ENCODE results near the gene ZNF292. TPM values are rescaled to one million over a fixed set of nuclear protein-coding genes. Genes with fewer than 3 reads are reported as not detected.

The ZNF292 gene
- total RNA-seq: 10 to 100 TPM; 78.7 to 90.4 (median 89.4) TPM
- total RNA-seq (2013): 81.6 TPM

DNA sequence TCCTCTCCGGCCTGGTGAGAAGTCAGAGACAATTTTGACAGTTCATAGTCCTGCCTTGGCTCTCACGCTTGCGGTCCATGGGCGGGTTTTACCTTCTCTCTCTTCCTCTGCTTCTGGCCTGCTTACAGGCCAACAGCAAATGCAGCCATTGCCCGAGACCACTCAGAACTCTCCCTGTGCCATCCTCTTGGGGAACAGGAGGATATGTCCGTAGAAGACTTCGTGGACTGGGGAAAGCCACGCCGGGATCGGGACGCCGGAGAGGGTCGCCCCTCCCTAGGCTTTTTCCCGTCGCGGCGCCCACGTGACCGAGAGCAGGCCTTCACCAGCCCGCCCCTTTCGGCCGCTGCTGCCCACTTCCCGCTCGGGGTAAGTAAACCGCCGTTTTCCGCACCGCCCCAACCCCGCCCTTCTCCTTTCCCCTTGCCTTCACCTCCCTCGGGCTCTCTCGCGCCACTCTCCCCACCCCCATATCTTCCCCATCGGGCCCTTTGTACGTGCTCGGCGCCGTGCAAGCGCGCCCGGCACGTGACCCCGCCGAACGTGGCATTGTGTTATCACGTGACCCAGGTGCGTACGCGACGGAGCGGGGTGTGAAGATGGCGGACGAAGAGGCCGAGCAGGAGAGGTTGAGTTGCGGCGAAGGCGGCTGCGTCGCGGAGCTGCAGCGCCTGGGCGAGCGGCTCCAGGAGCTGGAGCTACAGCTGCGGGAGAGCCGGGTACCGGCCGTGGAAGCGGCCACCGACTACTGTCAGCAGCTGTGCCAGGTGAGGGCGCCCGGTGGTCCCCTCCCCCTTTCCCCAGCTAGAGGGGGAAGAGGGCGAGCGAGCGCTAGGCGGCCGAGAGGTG, at the start of gene ZNF292:
Gene ZNF292, plus strand, starts transcription at position 573 of the 849 bp plus-strand sequence. Its CDS starts 27 bp downstream, at position 600.
- Histone ChIP-seq H3K36me3 (ENCODE audit: control insufficient read depth, insufficient read depth, low read length) (no peaks in the 10 kb centered on the region), H3K9me3 (ENCODE audit: control insufficient read depth, insufficient read depth, low read length) (no peaks in the 10 kb centered on the region), H3K4me1 (ENCODE audit: control insufficient read depth, insufficient read depth, low read length) (peaks cover 30% of the 10 kb centered on the region), H3K4me3 (ENCODE audit: low read length) (peak within 1 kb of the TSS; percentile 85), H3K27ac (ENCODE audit: low read length) (peak within 1 kb of the TSS; percentile 96), H3K27me3 (ENCODE audit: control insufficient read depth, insufficient read depth, low read length) (no peaks in the 10 kb centered on the region)
- H3K4me1 Mint-ChIP-seq: peaks cover 52 to 53% of the 10 kb centered on the region in 2 donors
- no peaks in the 10 kb centered on the region for H3K9me3 Mint-ChIP-seq
- H3K27me3 Mint-ChIP-seq (ENCODE audit: low read depth in 2 of 2): no peaks in the 10 kb centered on the region
- DNase-seq: peak; percentile 88 to 97
- ATAC-seq: peak; percentile 66 to 88 (median 80)
- intact Hi-C loops (cut with micrococcal nuclease): loop anchor here (2.0 to 5.0 kb wide), 6 partner anchors 16 to 1927 kb away; partner anchors contain the start of genes CFAP206, PNRC1, SLC35A1 and SNX14
- H3K27ac Mint-ChIP-seq: peak within 1 kb of the TSS; percentile 97 to 99
- no peaks in the 10 kb centered on the region for H3K36me3 Mint-ChIP-seq
- H3K4me3 Mint-ChIP-seq: peak within 1 kb of the TSS; percentile 91
- under 1% methylated on average over 72 of the region's 75 CpGs for WGBS (ENCODE audit: insufficient coverage)
- TF ChIP-seq, protein P1, sequence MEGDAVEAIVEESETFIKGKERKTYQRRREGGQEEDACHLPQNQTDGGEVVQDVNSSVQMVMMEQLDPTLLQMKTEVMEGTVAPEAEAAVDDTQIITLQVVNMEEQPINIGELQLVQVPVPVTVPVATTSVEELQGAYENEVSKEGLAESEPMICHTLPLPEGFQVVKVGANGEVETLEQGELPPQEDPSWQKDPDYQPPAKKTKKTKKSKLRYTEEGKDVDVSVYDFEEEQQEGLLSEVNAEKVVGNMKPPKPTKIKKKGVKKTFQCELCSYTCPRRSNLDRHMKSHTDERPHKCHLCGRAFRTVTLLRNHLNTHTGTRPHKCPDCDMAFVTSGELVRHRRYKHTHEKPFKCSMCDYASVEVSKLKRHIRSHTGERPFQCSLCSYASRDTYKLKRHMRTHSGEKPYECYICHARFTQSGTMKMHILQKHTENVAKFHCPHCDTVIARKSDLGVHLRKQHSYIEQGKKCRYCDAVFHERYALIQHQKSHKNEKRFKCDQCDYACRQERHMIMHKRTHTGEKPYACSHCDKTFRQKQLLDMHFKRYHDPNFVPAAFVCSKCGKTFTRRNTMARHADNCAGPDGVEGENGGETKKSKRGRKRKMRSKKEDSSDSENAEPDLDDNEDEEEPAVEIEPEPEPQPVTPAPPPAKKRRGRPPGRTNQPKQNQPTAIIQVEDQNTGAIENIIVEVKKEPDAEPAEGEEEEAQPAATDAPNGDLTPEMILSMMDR (IDR thresholded peaks at IDR 0.05): no peak

GRCh38 chr6:87105823-87106222, 49.5 kb upstream of the ZNF292 start:
- H3K36me3 ChIP-seq (ENCODE audit: control insufficient read depth, insufficient read depth, low read length): no peaks in the 10 kb centered on the region
- no peaks in the 10 kb centered on the region for H3K36me3 Mint-ChIP-seq
- H3K4me1 Mint-ChIP-seq: no peaks in the 10 kb centered on the region
- no peaks in the 10 kb centered on the region for H3K9me3 Mint-ChIP-seq
- ATAC-seq: no peak
- no peak overlapping the region for H3K4me3 Mint-ChIP-seq
- TF ChIP-seq, protein P1 (IDR thresholded peaks at IDR 0.05): no peak
- no peaks in the 10 kb centered on the region for H3K27me3 ChIP-seq (ENCODE audit: control insufficient read depth, insufficient read depth, low read length)
- no peaks in the 10 kb centered on the region for H3K4me1 ChIP-seq (ENCODE audit: control insufficient read depth, insufficient read depth, low read length)
- no peak overlapping the region for H3K27ac Mint-ChIP-seq
- intact Hi-C loops (cut with micrococcal nuclease): no loop called here
- H3K27me3 Mint-ChIP-seq (ENCODE audit: low read depth in 2 of 2): peaks cover 8 to 10% of the 10 kb centered on the region in 2 donors
- no peak overlapping the region for H3K4me3 ChIP-seq (ENCODE audit: low read length)
- no peak overlapping the region for H3K27ac ChIP-seq (ENCODE audit: low read length)
- DNase-seq: no peak
- H3K9me3 ChIP-seq (ENCODE audit: control insufficient read depth, insufficient read depth, low read length): no peaks in the 10 kb centered on the region

GRCh38 chr6:87110636-87111035, 44.7 kb upstream of the ZNF292 start:
- Mint-ChIP-seq H3K36me3 (no peaks in the 10 kb centered on the region), H3K4me1 (no peaks in the 10 kb centered on the region), H3K4me3 (no peak overlapping the region), H3K27ac (no peak overlapping the region), H3K9me3 (no peaks in the 10 kb centered on the region), H3K27me3 (ENCODE audit: low read depth in 2 of 2) (peaks cover 8 to 18% of the 10 kb centered on the region in 2 donors)
- no peak for ATAC-seq
- 92% methylated on average over 1 of the region's 1 CpG for WGBS (ENCODE audit: insufficient coverage)
- Histone ChIP-seq H3K27ac (ENCODE audit: low read length) (no peak overlapping the region), H3K9me3 (ENCODE audit: control insufficient read depth, insufficient read depth, low read length) (no peaks in the 10 kb centered on the region), H3K4me1 (ENCODE audit: control insufficient read depth, insufficient read depth, low read length) (no peaks in the 10 kb centered on the region), H3K27me3 (ENCODE audit: control insufficient read depth, insufficient read depth, low read length) (no peaks in the 10 kb centered on the region), H3K36me3 (ENCODE audit: control insufficient read depth, insufficient read depth, low read length) (no peaks in the 10 kb centered on the region), H3K4me3 (ENCODE audit: low read length) (no peak overlapping the region)
- intact Hi-C loops (cut with micrococcal nuclease): no loop called here
- TF ChIP-seq, protein P1 (IDR thresholded peaks at IDR 0.05): no peak
- DNase-seq: no peak

Data from natural killer cell (primary cell).